DMS153 (cell line): ENCODE data around the gene PRC1.

Experiments
- DNase-seq: peaks from one replicate; lab custom pipeline; 2025; lab: John Stamatoyannopoulos, UW

PRC1 gene

GRCh38 chr15:90955624-90956273, 38.6 kb downstream of the PRC1 start:
- DNase-seq = no peak

- DNase-seq = peak; percentile 74
These were observed 39.4 kb downstream of the PRC1 start, which contains the start of gene RCCD1 for GRCh38 chr15:90954712-90955623. TSS of gene RCCD1 (plus strand) at chr15:90954884. CDS start at chr15:90956735, 1,851 bp downstream.

- DNase-seq = no peak
These were observed 40.2 kb downstream of the PRC1 start for GRCh38 chr15:90953947-90954711.

DNA sequence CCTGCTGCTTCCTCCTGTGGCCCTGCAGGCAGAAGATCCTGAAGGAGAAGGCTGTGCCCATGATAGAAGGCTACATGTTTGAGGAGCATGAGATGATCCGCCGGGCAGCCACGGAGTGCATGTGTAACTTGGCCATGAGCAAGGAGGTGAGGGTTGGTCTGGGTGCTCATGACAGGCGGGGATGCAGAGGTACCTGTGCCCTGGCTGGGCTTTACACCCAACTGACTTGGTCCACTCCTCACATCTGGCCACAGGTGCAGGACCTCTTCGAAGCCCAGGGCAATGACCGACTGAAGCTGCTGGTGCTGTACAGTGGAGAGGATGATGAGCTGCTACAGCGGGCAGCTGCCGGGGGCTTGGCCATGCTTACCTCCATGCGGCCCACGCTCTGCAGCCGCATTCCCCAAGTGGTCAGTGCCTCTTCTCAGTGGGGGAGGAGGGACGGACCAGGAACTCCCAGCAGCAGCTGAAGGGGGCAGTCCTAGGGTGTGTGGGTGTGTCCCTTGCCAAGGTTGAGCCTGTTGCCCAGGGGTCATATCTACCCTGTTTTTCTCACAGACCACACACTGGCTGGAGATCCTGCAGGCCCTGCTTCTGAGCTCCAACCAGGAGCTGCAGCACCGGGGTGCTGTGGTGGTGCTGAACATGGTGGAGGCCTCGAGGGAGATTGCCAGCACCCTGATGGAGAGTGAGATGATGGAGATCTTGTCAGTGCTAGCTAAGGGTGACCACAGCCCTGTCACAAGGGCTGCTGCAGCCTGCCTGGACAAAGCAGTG, 41.2 kb downstream of the PRC1 start:
- DNase-seq = no peak

DNA sequence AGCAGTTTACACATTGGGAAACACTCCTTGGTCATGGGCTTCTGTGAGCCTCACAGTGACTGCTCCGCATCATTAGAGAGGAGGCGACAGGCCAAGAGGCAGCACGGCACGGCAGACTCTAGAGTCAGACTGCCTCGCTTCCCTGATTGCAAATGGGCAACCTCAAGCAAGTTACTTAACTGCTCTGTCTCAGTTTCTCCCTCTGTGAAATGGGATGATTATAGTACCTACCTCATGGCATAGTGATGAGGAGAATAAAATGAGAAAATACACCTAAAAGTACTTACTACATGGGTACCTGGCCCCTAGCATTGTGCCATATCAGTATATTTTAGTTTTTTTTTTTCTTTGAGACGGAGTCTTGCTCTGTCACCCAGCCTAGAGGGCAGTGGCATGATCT, 43.7 kb downstream of the PRC1 start:
- DNase-seq = no peak

- DNase-seq = no peak
These were observed 44.2 kb downstream of the PRC1 start for GRCh38 chr15:90949979-90950675.

- DNase-seq = no peak
These were observed 45.8 kb downstream of the PRC1 start for GRCh38 chr15:90948506-90948905.

DNA sequence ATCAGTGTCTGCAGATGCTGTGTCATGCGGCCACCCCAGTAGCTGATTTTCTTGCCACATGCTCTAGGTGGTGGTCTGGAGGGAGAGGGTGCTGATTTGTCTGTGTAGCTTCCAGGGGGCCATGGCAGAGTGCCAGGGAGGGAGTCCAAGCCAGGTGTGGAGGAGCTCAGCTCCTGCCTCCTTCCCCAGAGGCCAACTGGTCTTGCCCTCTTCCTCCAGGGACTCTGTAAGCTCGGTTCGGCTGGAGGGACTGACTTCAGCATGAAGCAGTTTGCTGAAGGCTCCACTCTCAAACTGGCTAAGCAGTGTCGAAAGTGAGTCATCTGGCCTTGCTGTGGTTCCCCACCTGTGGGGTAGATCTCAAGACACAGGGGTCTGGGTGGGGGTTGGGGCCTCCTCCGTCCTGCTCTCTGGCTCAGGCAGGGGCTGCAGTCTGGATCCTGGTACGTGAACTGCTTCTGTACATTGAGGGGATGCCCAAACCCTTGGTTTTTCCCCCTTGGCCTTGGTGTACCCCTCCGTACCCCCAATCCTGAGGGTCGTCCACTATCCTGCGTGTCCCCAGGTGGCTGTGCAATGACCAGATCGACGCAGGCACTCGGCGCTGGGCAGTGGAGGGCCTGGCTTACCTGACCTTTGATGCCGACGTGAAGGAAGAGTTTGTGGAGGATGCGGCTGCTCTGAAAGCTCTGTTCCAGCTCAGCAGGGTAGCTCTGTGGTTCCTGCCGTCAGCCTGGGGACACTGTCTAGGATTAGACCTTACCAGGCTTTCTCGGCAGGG, 46.6 kb downstream of the PRC1 start:
- DNase-seq = no peak

GRCh38 chr15:90946941-90947576, 47.3 kb downstream of the PRC1 start:
- no peak for DNase-seq

- DNase-seq = no peak
These were observed 47.8 kb downstream of the PRC1 start for GRCh38 chr15:90946538-90946937.

DNA sequence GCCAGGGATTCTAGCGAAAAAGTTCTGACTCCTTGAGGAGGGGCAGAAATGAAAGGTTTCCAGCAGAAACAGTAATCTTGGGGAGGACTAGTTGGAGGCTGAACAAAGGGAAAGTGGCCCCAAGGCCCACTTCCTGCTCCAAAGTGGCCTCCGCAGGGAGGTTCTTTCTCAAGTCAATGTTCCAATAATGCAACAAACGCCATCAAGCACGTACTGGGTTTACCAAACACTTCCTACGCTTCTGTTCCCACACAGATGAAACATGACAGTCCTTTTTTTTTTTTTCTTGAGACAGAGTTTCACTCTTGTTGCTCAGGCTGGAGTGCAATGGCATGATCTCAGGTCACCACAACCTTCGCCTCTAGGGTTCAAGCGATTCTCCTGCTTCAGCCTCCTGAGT, 49.2 kb downstream of the PRC1 start:
- no peak for DNase-seq

GRCh38 chr15:90942354-90943120, 51.8 kb downstream of the PRC1 start:
- no peak for DNase-seq

GRCh38 chr15:90941038-90941437, 53.3 kb downstream of the PRC1 start:
- DNase-seq = no peak

DNA sequence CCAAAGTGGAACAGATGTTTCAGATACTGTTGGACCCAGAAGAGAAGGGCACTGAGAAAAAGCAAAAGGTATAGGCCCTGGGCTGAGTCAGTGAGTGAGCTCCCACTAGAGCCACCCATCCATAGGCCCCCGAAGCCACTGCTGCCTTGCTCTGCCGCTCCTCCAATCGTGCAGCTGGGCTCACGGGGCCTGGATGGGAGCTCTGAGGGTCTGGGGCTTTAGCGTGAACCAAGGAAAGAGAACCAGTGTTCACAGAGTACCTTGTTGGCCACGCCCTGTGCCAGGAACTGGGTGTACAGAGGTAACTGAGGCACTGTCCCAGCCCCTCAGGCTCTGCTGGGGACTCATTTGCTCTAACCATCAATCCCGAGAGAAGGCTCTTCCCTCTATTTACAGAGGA, 54.6 kb downstream of the PRC1 start:
- no peak for DNase-seq

GRCh38 chr15:90938261-90938660, 56.1 kb downstream of the PRC1 start:
- DNase-seq = no peak

DNA sequence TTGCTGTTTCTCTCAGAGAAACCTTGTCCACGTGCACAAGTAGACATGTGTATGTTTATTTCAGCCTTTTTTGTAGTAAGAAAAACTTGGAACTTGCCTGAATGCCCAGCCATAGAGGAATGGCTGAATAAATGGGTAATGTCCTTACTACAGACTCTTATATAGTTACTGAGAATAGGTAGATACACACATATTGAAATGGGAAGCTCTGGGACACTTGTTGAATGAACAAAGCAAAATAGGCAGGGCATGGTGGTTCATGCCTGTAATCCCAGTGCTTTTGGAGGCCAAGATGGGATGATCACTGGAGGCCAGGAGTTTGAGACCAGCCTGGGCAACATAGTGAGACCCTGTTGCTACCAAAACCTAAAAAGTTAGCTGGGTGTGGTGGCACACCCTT, 57.5 kb downstream of the PRC1 start:
- no peak for DNase-seq

DNA sequence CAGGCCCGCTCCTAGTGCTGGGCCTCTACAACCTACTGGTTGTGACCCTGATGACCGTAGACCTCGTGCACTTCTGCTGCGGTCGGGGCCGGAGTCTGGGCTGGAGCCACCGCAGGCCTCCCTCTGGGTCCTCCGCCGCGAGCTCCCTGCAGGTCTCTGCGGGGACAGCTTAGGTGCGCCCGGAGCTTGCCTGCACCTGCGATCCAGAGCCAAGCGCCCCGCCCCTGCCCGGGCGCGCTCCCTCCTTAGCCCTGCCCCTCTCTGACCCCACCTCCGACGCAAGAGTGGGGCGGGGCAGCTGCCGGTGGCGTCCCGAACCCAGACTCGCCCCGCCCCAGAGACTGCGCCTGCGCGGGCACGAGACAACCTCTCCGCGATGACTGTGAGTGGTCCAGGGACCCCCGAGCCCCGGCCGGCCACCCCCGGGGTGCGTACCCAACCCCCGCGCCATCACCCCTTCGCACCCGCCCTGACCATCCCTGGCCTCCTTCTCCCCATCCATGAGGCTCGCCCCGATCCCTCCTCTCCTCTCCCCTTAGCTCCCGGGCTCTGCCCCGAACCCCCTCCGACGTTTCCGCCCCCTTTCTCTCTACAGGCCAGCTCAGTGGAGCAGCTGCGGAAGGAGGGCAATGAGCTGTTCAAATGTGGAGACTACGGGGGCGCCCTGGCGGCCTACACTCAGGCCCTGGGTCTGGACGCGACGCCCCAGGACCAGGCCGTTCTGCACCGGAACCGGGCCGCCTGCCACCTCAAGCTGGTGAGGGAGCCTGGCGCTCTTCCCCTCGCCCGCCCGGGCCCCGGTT, 59.2 kb downstream of the PRC1 start, which contains the start of gene UNC45A:
Gene UNC45A (plus strand): TSS at position 337 of the 803 bp plus-strand sequence. CDS start 40 bp downstream, at position 377.
- peak; percentile 59 for DNase-seq
